ENCODE measurements around the gene MT1E.

DNA sequence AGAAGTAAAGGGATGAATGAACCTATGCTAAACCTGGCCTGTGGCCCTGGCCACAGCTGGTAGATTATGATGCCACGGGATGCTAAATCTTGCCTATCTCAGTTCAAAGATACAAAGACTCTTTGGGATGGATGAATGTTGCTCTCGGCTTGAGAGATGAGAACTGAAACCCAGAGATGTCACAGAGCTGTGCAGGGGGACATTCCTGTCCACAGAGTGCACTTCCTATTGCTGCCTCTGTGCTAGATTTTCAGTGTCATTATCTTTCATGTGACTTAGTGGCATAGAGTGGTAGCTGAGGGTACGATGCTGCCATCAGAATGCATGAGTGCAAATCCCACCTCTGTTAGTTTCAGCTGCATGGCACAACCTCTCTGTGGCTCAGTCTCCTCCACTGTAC, 4.6 kb downstream of the MT1E start:
- no peak for TF ChIP-seq EZH2 (IDR thresholded peaks at IDR 0.05; ENCODE audit: borderline replicate concordance, insufficient read depth, low read depth, low read length, poor library complexity, severe bottlenecking)
- TF ChIP-seq, protein P1, sequence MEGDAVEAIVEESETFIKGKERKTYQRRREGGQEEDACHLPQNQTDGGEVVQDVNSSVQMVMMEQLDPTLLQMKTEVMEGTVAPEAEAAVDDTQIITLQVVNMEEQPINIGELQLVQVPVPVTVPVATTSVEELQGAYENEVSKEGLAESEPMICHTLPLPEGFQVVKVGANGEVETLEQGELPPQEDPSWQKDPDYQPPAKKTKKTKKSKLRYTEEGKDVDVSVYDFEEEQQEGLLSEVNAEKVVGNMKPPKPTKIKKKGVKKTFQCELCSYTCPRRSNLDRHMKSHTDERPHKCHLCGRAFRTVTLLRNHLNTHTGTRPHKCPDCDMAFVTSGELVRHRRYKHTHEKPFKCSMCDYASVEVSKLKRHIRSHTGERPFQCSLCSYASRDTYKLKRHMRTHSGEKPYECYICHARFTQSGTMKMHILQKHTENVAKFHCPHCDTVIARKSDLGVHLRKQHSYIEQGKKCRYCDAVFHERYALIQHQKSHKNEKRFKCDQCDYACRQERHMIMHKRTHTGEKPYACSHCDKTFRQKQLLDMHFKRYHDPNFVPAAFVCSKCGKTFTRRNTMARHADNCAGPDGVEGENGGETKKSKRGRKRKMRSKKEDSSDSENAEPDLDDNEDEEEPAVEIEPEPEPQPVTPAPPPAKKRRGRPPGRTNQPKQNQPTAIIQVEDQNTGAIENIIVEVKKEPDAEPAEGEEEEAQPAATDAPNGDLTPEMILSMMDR (IDR thresholded peaks at IDR 0.05), result no peak
